HG02943 (cell line): ENCODE data around the gene KANK3.
"Not testable (repeated sequence)": the region's sequence is repeated elsewhere in the genome, so short reads cannot be mapped to it uniquely, and the experiment has no call there.

Experiments used
- ATAC-seq: cut with Tn5 transposase; IDR thresholded peaks from one replicate; pipeline ENCODE4 v1.9.1; 2021; ENCODE audit warnings: mild to moderate bottlenecking, low read depth, moderate library complexity; ENCODE audit not compliant: unreplicated experiment

KANK3 gene

DNA sequence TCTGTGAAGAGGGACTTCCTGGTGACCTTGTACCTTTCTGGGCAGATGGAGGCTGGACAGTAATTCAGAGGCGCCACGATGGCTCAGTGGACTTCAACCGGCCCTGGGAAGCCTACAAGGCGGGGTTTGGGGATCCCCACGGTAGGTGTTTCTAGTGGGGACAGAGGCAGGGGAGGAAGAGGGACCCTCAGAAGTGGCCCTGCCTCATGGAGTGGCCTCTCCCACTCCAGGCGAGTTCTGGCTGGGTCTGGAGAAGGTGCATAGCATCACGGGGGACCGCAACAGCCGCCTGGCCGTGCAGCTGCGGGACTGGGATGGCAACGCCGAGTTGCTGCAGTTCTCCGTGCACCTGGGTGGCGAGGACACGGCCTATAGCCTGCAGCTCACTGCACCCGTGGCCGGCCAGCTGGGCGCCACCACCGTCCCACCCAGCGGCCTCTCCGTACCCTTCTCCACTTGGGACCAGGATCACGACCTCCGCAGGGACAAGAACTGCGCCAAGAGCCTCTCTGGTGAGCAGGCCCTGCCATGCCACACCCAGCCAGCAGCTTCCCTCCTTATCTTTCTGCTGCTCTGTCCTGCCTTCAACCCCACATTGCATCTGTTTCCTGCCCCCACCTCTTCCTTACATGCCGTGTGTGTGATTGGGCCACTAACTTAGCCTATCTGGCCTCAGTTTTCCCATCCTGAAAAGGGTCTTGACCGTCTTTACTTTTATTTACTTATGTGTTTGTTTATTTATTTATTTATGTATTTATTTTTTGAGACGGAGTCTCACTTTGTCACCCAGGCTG is 28.1 kb upstream of the KANK3 start:
- no peak for ATAC-seq

DNA sequence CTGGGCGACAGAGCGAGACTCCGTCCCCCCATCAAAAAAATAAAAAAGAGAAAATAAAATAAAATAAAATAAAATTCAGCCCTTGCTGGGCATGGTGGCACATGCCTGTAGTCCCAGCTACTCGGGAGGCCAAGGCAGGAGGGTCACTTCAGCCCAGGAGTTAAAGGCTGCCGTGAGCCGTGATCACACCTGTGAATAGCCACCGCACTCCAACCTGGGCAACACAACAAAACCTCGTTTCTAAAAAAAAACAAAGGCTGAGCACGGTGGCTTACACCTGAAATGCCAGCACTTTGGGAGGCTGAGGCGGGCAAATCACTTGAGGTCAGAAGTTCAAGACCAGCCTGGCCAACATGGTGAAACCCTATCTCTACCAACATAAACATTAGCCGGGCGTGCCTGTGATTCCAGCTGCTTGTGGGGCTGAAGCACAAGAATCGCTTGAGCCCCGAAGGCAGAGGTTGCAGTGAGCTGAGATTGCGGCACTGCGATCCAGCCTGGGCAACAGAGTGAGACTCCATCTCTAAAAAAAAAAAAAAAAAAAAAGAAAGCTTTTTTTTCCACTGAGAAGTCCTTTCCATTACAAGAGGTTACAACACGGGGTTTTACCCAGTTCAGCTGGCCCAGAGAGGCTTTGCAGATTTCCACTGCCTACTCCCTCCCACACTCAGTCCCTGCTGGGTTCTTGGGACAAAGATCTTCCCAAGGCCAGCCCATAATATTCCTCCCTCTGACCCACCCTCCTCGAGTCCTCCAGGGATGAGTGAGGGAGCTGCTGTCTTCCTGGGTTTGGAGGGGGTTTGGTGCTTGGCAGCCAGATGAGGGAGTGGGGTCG is 27.3 kb upstream of the KANK3 start:
- ATAC-seq, result no peak

DNA sequence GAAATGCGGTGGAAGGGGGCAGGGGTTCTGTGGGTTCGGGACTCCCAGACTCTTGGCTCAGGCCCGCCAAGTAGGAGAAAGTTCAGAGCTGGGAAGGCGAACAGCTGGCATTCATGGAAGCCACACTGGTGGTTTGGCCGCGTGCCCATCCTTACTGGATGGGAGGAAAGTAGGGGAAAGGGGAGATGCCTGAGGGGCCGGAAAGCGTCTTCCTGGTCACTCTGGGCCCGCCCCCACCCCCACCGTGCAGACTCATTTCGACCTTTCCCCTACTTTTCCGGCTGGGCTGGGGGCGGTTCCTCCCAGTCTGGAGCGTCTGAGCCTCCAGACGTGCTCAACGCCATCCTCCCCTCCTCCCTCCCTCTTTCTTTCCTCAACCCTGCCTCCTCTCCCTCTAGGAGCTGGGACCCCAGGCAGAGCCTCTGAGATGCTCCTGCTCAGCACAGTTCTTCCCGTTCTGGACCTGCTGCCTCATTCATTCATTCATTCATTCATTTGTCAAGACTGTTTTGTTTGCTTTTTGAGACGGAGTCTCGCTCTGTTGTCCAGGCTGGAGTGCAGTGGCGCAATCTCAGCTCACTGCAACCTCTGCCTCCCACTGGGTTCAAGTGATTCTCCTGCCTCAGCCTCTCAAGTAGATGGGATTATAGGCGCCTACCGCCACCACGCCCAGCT is 24.4 kb upstream of the KANK3 start:
- ATAC-seq, result no peak

DNA sequence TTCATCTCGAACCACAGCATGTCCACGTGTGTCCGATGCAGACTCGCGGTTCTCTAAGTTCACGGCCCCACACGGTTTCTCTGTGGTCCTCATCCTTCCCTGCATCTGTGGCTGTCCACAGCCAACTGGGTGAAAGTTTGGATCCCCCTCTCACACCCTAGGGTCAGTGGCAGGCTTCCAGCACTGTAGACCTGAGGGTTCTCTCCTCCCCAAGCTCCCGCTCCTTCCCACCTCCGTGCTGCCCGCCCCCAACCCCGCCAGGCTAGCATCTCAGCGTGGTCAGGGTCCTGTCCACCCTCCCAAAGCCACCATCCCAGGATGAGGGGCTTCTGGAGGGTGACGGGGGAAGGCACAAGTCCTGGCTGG is 23.9 kb upstream of the KANK3 start:
- ATAC-seq, result no peak

DNA sequence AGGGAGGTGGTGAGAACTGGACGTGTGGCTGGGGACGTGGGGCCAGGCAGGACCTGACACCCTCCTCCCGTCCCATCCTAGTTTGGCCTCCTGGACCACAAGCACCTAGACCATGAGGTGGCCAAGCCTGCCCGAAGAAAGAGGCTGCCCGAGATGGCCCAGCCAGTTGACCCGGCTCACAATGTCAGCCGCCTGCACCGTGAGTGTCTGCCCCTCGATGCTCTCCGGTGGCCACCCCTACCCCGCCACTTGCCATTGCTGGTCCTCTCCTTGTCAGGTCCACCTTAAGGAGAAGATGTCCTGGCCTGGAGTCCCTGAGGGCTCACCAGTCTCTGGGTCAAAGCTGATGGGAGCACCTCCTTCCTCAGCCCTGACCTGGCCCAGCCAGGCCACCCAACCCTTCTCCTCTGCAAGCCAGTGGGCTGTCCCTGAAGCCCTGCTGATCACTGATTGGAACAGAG is 23.1 kb upstream of the KANK3 start:
- no peak for ATAC-seq

DNA sequence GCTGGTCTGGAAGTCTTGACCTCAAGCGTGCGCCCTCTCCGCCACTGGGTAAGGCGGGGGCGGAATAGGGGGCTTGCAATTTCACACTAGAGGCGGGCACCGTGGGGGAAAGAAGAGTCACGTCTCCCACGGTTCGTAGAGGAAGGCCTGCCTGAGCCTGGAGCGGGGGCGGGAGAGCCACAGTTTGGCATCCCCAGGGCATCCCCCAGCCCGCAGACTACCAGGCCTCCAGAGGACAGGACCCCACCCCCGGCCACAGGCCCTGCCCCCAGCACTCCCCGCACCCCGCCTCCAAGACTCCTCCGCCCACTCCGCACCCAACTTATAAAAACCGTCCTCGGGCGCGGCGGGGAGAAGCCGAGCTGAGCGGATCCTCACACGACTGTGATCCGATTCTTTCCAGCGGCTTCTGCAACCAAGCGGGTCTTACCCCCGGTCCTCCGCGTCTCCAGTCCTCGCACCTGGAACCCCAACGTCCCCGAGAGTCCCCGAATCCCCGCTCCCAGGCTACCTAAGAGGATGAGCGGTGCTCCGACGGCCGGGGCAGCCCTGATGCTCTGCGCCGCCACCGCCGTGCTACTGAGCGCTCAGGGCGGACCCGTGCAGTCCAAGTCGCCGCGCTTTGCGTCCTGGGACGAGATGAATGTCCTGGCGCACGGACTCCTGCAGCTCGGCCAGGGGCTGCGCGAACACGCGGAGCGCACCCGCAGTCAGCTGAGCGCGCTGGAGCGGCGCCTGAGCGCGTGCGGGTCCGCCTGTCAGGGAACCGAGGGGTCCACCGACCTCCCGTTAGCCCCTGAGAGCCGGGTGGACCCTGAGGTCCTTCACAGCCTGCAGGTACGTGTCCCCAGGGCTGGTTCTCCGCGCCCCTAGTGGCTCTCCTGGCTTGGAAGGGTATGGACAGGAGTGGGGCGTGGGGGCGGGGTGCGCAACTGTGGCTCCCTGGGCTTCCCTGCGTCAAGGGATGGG is 21.0 kb upstream of the KANK3 start, which contains the start of gene ANGPTL4:
TSS of gene ANGPTL4 (plus strand) at position 353 of the 969 bp plus-strand sequence. CDS start at position 520, 167 bp downstream.
- ATAC-seq, result no peak

DNA sequence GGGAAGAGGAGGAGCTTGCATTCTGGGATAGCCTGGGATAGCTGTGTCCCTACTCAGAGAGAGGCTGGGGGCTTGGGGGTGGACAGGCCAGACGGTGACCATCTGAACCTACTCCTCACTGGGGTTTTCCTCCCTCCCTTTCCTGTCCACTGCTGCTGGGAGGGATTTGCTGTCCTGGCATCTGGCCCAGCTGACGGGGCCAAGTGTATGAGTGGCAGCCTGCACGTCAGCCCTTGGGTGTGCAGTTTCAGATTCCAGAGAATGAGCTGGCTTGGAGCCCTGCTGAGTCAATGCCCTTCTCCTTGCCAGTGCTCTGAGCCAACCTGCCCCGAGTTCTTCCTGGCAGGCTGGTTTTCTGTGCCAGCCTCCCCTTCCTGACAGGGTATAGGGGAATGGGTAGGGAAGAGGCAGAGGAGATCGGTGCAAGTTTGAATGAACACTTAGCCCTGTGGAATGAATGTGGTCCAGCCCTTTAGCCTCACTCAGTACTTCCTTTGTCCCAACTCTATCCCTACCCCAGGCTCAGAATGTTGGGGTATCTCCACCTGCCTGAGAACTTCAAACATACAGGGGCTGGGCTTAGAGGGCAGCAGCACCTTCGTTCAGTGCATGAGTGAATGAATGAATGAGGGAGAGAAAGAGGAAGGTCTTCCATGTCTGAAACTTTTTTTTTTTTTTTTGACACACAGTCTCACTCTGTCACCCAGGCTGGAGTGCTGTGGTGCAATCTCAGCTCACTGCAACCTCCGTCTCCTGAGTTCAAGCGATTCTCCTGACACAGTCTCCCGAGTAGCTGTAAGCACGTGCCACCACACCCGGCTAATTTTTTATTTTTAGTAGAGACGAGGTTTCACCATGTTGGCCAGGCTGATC is 19.1 kb upstream of the KANK3 start:
- no peak for ATAC-seq

DNA sequence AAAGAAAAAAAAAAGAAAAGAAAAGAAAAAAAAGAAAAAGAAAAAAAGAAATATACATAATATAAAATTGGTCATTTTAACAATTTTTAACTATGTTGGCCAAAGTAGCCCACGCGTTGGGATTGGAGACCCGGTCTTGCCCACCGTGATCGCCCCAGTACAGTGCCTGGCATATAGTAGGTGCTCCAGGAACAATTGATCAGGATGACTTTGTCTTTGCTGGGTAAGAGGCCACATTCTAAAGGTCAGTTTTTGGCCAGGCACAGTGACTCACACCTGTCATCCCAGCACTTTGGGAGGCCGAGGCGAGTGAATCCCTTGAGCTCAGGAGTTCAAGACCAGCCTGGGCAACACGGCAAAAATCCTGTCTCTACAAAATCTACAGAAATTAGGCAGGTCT is 17.1 kb upstream of the KANK3 start:
- no peak for ATAC-seq

DNA sequence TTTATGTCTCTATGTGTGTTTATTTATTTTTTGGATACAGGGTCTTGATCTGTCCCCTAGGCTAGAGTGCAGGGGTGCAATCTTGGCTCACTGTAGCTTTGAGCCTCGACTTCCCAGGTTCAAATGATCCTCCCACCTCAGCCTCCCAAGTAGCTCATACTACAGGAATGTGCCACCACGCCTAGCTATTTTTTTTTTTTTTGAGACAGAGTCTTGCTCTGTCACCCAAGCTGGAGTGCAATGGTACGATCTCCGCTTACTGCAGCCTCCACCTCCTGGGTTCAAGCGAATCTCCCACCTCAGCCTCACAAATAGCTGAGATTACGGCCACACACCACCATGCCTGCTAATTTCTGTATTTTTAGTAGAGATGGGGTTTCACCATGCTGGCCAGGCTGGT is 15.9 kb upstream of the KANK3 start:
- no peak for ATAC-seq

DNA sequence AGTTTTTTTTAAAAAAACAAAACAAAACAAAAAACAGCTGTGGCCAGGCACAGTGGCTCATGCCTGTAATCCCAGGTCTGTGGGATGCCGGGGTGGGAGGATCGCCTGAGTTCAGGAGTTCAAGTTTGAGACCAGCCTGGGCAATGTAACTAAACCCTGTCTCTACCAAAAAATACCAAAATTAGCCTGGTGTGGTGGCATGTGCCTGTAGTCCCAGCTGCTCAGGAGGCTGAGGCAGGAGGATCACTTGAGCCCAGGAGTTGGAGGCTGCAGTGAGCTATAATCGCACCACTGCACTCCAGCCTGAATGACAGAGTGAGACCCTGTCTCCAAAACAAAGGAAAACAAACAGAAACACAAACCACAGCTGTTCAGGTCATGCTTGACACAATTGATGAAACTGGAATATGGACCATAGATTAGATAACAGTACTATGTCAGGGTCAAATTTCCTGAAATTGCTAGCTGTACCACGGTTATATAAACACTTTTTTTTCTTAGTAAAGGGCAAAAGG is 14.0 kb upstream of the KANK3 start:
- no peak for ATAC-seq

DNA sequence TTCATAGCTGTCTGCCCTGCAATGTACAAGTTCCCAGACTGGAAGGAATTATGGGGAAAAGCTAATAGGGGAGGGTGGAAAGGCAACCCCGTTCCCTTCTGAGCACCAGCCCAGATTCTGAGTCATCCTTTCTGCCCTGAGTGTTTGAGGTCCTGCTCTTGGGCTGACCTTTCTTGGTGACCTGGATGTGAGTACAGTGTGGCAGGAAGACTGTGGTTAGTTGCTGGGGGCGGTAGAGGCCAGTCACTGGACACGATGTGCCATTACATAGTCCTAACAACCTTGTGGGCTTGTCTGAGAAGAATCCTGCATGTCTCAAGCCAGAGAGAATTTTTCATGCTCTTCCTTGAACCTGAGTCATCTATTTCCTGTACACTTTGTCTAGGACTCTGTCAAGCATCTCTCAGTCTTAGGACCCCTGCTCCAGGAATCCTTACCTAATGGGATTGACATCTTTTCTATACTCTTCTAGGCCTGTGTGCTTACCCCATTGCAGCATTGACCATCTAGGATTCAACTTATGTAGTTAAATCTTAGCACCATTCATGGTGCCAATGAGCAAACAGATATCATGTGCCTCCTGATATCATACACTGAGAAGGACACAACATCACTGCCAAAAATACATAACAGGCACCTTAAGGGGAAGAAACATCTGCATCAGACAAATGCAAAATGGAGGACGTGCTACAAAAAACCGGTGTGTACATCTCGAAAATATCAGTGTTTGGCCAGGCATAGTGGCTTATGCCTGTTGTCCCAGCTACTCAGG is 12.8 kb upstream of the KANK3 start:
- no peak for ATAC-seq

DNA sequence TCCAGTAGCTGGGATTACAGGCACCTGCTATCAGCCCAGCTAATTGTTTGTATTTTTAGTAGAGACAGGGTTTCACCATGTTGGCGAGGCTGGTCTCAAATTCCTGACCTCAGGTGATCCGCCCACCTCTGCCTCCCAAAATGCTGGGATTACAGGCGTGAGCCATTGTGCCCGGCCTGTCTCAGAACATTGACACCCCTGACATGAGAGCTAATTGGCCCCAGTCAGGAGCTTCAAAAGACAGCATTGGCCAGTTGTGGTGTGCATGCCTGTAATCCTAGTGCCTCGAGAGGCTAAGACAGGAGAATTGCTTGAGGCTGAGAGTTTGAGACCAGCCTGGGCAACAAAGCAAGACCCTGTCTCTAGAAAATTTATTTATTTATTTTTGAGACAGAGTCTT is 9.8 kb upstream of the KANK3 start:
- not testable (repeated sequence) for ATAC-seq

DNA sequence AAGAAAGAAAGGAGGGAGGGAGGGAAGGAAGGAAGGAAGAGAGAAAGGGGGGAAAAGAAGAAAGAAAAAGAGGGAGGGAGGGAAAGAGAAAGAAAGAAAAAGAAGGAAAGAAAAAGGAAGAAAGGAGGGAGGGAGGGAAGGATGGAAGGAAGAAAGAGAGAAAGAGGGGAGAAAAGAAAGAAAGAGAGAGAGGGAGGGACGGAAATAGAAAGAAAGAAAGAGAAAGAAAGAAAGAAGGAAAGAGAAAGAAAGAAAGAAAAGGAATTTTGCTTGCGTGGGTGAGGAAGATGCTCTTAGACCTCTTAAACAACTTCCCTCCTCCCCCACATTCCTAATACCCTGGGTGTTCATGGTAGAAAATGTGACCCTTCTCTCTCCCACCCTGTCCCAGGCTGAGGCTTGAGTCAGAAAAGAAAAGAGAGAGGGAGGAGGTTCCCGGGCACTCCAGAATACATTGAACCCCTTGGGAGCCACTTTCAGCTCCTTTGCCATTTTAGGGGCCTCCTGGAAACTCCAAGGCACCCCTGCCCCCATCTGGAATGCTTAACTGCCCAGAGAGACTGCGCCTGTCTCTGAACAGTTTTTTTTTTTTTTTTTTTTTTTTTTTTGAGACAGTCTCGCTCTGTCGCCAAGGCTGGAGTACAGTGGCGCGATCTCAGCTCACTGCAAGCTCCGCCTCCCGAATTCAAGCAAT is 9.2 kb upstream of the KANK3 start:
- ATAC-seq, result no peak

DNA sequence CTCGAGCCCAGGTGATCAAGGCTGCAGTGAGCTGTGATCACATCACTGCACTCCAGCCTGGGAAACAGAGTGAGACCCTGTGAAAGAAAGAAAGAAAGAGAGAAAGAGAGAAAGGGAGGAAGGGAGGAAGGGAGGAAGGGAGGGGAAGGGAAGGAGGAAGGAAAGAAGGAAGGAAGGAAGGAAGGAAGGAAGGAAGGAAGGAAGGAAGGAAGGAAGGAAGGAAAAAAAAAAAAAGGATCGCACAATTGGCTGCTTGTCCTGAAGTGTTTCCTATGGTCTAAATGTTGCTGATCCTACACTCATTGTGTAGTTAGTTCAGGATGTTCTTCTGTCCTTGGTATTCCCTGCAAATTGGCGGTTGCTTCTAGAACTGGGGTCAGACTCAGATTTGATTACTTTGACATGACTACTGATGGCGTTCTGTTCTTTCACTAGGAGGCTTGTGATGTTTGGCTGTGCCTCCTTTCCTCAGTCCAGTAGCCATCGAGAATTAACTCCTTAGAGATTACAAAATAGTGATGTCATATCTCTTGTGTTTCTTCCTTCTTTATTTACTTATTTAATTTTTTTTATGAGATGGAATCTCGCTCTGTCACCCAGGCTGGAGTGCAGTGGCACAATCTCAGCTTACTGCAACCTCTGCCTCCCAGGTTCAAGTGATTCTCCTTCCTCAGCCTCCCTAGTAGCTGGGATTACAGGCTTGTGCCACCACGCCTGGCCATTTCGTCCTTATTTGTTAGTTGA is 6.7 kb upstream of the KANK3 start:
- ATAC-seq, result not testable (repeated sequence)

DNA sequence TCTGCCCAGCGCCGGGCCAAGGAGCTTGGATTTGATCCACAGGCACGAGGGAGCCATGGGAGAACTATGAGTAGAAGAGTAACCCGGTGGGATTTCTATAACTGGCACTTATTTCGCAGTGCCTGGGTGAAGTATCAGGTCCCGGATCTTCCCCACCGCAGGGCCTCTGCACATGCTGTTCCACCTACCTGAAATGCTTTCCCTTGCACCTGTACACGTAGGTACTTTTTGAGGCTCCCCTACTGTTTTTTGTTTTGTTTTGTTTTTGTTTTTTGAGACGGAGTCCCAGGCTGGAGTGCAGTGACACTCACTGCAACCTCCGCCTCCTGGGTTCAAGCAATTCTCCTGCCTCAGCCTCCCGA is 402 bp upstream of the KANK3 start:
- ATAC-seq, result no peak

DNA sequence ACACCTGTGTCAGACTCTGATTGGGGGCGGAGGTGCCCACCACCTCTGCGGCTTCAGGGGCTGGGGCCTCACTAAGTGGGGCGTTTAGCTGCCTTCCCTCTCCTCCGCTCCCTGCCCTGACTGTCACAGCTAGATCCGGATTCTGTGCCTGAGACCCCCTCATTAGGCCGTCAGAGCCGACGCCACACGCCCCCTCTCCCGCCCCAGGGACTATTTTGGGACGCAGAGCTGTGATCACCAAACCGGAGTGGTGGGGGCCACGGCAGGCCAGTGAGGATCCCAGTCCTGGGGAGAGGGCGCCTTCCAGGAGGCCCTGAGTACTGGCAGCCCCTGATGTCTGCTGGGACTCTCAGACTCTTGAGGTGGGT is 762 bp downstream of the KANK3 start:
- ATAC-seq, result no peak

DNA sequence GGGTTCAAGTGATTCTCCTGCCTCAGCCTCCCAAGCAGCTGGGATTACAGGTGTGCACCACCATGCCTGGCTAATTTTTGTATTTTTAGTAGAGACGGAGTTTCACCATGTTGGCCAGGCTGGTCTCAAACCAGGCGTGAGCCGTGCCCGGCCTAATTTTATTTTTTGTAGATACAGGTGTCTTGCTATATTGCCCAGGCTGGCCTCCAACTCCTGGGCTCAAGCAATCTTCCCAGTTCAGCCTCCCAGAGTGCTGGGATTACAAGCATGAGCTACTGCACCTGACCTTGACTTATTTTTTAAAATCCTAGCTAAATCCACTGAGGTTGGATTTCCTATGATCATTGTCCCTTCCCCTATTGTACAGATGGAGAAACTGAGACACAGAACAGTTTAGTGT is 1.6 kb downstream of the KANK3 start:
- ATAC-seq, result not testable (repeated sequence)
